ENCODE measurements around the gene PGAP3. TPM values are rescaled to one million over a fixed set of nuclear protein-coding genes. Genes with fewer than 3 reads are reported as not detected.
"Not testable (repeated sequence)": the region's sequence is repeated elsewhere in the genome, so short reads cannot be mapped to it uniquely, and the experiment has no call there.

Gene PGAP3
- total and polyA plus RNA-seq, 9 donors, result 16.0 to 21.0 (median 18.0) TPM

GRCh38 chr17:39716073-39716818, 28.4 kb upstream of the PGAP3 start:
- H3K27ac ChIP-seq (ENCODE audit: low read length), result no peak overlapping the region
- H3K9me3 ChIP-seq (replicated peaks; ENCODE audit: control insufficient read depth, low read depth, low read length), result no peaks in the 10 kb centered on the region
- H3K27me3 ChIP-seq (ENCODE audit: control insufficient read depth, insufficient read depth, low read length), result no peaks in the 10 kb centered on the region
- DNase-seq, result no peak
- H3K36me3 ChIP-seq (ENCODE audit: control insufficient read depth, insufficient read depth, low read length), result peaks cover 75% of the 10 kb centered on the region
- no peak overlapping the region for H3K4me3 ChIP-seq (ENCODE audit: low read length)
- H3K4me1 ChIP-seq (ENCODE audit: control insufficient read depth, insufficient read depth, low read length), result peaks cover 5% of the 10 kb centered on the region
- WGBS (ENCODE audit: insufficient coverage), result 90% methylated on average over 7 of the region's 15 CpGs

GRCh38 chr17:39715375-39716072, 27.7 kb upstream of the PGAP3 start:
- no peak for DNase-seq
- no peak overlapping the region for H3K27ac ChIP-seq (ENCODE audit: low read length)
- H3K4me1 ChIP-seq (ENCODE audit: control insufficient read depth, insufficient read depth, low read length), result peaks cover 5% of the 10 kb centered on the region
- no peaks in the 10 kb centered on the region for H3K9me3 ChIP-seq (replicated peaks; ENCODE audit: control insufficient read depth, low read depth, low read length)
- H3K27me3 ChIP-seq (ENCODE audit: control insufficient read depth, insufficient read depth, low read length), result no peaks in the 10 kb centered on the region
- H3K4me3 ChIP-seq (ENCODE audit: low read length), result no peak overlapping the region
- 92% methylated on average over 16 of the region's 18 CpGs for WGBS (ENCODE audit: insufficient coverage)
- H3K36me3 ChIP-seq (ENCODE audit: control insufficient read depth, insufficient read depth, low read length), result peaks cover 77% of the 10 kb centered on the region

- DNase-seq, result no peak
- H3K36me3 ChIP-seq (ENCODE audit: control insufficient read depth, insufficient read depth, low read length), result peaks cover 77% of the 10 kb centered on the region
- no peaks in the 10 kb centered on the region for H3K27me3 ChIP-seq (ENCODE audit: control insufficient read depth, insufficient read depth, low read length)
- no peaks in the 10 kb centered on the region for H3K9me3 ChIP-seq (replicated peaks; ENCODE audit: control insufficient read depth, low read depth, low read length)
- 86% methylated on average over 1 of the region's 4 CpGs for WGBS (ENCODE audit: insufficient coverage)
- peaks cover 5% of the 10 kb centered on the region for H3K4me1 ChIP-seq (ENCODE audit: control insufficient read depth, insufficient read depth, low read length)
- H3K27ac ChIP-seq (ENCODE audit: low read length), result no peak overlapping the region
- no peak overlapping the region for H3K4me3 ChIP-seq (ENCODE audit: low read length)
These were observed 26.4 kb upstream of the PGAP3 start for GRCh38 chr17:39714234-39714633.

GRCh38 chr17:39711851-39712250, 24.0 kb upstream of the PGAP3 start:
- peaks cover 88% of the 10 kb centered on the region for H3K36me3 ChIP-seq (ENCODE audit: control insufficient read depth, insufficient read depth, low read length)

GRCh38 chr17:39711071-39711470, 23.2 kb upstream of the PGAP3 start:
- WGBS (ENCODE audit: insufficient coverage), result 93% methylated on average over 10 of the region's 11 CpGs
- H3K9me3 ChIP-seq (replicated peaks; ENCODE audit: control insufficient read depth, low read depth, low read length); DNase-seq; H3K4me3 ChIP-seq (ENCODE audit: low read length); H3K27ac ChIP-seq (ENCODE audit: low read length); H3K27me3 ChIP-seq (ENCODE audit: control insufficient read depth, insufficient read depth, low read length): not testable (repeated sequence)
- Histone ChIP-seq H3K4me1 (ENCODE audit: control insufficient read depth, insufficient read depth, low read length) (peaks cover 14% of the 10 kb centered on the region), H3K36me3 (ENCODE audit: control insufficient read depth, insufficient read depth, low read length) (peaks cover 82% of the 10 kb centered on the region)

More at GRCh38 chr17:39711851-39712250, 24.0 kb upstream of the PGAP3 start:
- Histone ChIP-seq H3K27ac (ENCODE audit: low read length) (no peak overlapping the region), H3K4me1 (ENCODE audit: control insufficient read depth, insufficient read depth, low read length) (peaks cover 11% of the 10 kb centered on the region), H3K9me3 (replicated peaks; ENCODE audit: control insufficient read depth, low read depth, low read length) (no peaks in the 10 kb centered on the region), H3K27me3 (ENCODE audit: control insufficient read depth, insufficient read depth, low read length) (no peaks in the 10 kb centered on the region), H3K4me3 (ENCODE audit: low read length) (no peak overlapping the region)
- WGBS (ENCODE audit: insufficient coverage), result 93% methylated on average over 8 of the region's 10 CpGs
- no peak for DNase-seq

- H3K9me3 ChIP-seq (replicated peaks; ENCODE audit: control insufficient read depth, low read depth, low read length), result no peaks in the 10 kb centered on the region
- no peak overlapping the region for H3K27ac ChIP-seq (ENCODE audit: low read length)
- no peaks in the 10 kb centered on the region for H3K27me3 ChIP-seq (ENCODE audit: control insufficient read depth, insufficient read depth, low read length)
- peaks cover 20% of the 10 kb centered on the region for H3K4me1 ChIP-seq (ENCODE audit: control insufficient read depth, insufficient read depth, low read length)
- 90% methylated on average over 14 of the region's 20 CpGs for WGBS (ENCODE audit: insufficient coverage)
- DNase-seq, result no peak
- peaks cover 74% of the 10 kb centered on the region for H3K36me3 ChIP-seq (ENCODE audit: control insufficient read depth, insufficient read depth, low read length)
- no peak overlapping the region for H3K4me3 ChIP-seq (ENCODE audit: low read length)
These were observed 22.4 kb upstream of the PGAP3 start for GRCh38 chr17:39709998-39710964.

- DNase-seq, result no peak
- H3K9me3 ChIP-seq (replicated peaks; ENCODE audit: control insufficient read depth, low read depth, low read length), result no peaks in the 10 kb centered on the region
- 82% methylated on average over 9 of the region's 14 CpGs for WGBS (ENCODE audit: insufficient coverage)
- H3K27ac ChIP-seq (ENCODE audit: low read length), result no peak overlapping the region
- H3K4me1 ChIP-seq (ENCODE audit: control insufficient read depth, insufficient read depth, low read length), result peaks cover 28% of the 10 kb centered on the region
- peaks cover 72% of the 10 kb centered on the region for H3K36me3 ChIP-seq (ENCODE audit: control insufficient read depth, insufficient read depth, low read length)
- no peak overlapping the region for H3K4me3 ChIP-seq (ENCODE audit: low read length)
- no peaks in the 10 kb centered on the region for H3K27me3 ChIP-seq (ENCODE audit: control insufficient read depth, insufficient read depth, low read length)
These were observed 21.6 kb upstream of the PGAP3 start for GRCh38 chr17:39709319-39709997.

GRCh38 chr17:39706921-39707337, 19.1 kb upstream of the PGAP3 start:
- Histone ChIP-seq H3K4me1 (ENCODE audit: control insufficient read depth, insufficient read depth, low read length) (peaks cover 49% of the 10 kb centered on the region), H3K27me3 (ENCODE audit: control insufficient read depth, insufficient read depth, low read length) (no peaks in the 10 kb centered on the region), H3K9me3 (replicated peaks; ENCODE audit: control insufficient read depth, low read depth, low read length) (no peaks in the 10 kb centered on the region), H3K36me3 (ENCODE audit: control insufficient read depth, insufficient read depth, low read length) (peaks cover 62% of the 10 kb centered on the region), H3K4me3 (ENCODE audit: low read length) (no peak overlapping the region), H3K27ac (ENCODE audit: low read length) (peak overlapping the region; percentile 13)
- 97% methylated on average over 4 of the region's 7 CpGs for WGBS (ENCODE audit: insufficient coverage)
- no peak for DNase-seq

GRCh38 chr17:39706383-39706782, 18.5 kb upstream of the PGAP3 start:
- peaks cover 57% of the 10 kb centered on the region for H3K36me3 ChIP-seq (ENCODE audit: control insufficient read depth, insufficient read depth, low read length)
- peaks cover 4% of the 10 kb centered on the region for H3K27me3 ChIP-seq (ENCODE audit: control insufficient read depth, insufficient read depth, low read length)
- peaks cover 53% of the 10 kb centered on the region for H3K4me1 ChIP-seq (ENCODE audit: control insufficient read depth, insufficient read depth, low read length)
- no peak for DNase-seq
- WGBS (ENCODE audit: insufficient coverage), result 73% methylated on average over 2 of the region's 8 CpGs
- H3K4me3 ChIP-seq (ENCODE audit: low read length), result no peak overlapping the region
- H3K9me3 ChIP-seq (replicated peaks; ENCODE audit: control insufficient read depth, low read depth, low read length), result no peaks in the 10 kb centered on the region
- H3K27ac ChIP-seq (ENCODE audit: low read length), result peak overlapping the region; percentile 85

All from muscle of leg (tissue), 11 donors.